Adrenal gland (tissue), 5 donors: ENCODE data around the gene AXIN1.

Source experiments
- CTCF ChIP-seq, 6 experiments: fragments of 450-650 bp in 4 of 6; fragments of 200-600 bp in 2 of 6; sonication (generic) in 1 of 6; IDR thresholded peaks; 1 replicate in 5 of 6; 2 replicates in 1 of 6; pipeline versions ENCODE4 v1.5.1 to v1.8.0; 2016 to 2021; ENCODE audit warnings: antibody characterized with exemption in 6 of 6, mild to moderate bottlenecking in 2 of 6, moderate library complexity in 1 of 6
- POLR2A ChIP-seq, 2 donors: fragments of 450-650 bp; IDR thresholded peaks; one replicate each; pipeline ENCODE4 v1.6.1; 2017; ENCODE audit warnings: antibody characterized with exemption in 2 of 2, mild to moderate bottlenecking in 2 of 2, moderate library complexity in 1 of 2
- donor health status: DM: no; HTN: no; CAD: no.

- TF ChIP-seq POLR2A (IDR thresholded peaks at IDR 0.05) (no peak), CTCF (IDR thresholded peaks at IDR 0.05) (no peak)
Observed at GRCh38 chr16:253833-254232, 98.7 kb downstream of the AXIN1 start.
